GM18526 (cell line): ENCODE data around the gene LARP4B.

Experiments used
- POLR2A ChIP-seq: IDR thresholded peaks from 3 replicates; pipeline ENCODE4 v1.6.1; 2011; ENCODE audit not compliant: insufficient read length; ENCODE audit errors: extremely low read depth

The LARP4B gene

DNA sequence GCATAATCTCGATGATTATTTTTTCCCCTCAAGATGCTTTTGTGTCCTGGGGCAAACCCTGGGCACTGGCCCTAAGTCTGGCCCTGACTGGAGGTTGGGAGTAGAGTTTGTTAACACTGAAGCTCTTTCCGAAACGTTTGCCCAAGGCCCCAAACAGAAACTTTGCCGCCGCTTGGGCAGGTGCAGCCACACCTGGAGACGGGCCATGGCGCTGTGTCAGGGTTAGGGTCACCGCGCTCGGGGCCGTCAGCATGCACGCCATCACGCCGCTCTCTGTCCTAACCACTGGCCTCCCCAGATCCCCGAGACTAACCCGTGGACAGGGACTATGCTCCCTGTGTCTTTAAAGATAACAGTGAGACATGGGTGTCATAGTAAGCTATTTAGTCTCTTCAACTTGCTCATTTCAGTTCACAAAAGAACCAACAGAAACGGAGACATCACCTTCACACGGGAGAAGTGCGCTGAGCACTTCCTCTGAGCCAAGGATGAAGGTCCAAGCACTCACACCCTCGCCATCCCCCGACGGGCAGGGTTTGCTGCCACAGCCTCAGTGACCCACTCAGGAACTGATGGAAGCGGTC, 156.8 kb downstream of the LARP4B start:
- no peak for TF ChIP-seq POLR2A

DNA sequence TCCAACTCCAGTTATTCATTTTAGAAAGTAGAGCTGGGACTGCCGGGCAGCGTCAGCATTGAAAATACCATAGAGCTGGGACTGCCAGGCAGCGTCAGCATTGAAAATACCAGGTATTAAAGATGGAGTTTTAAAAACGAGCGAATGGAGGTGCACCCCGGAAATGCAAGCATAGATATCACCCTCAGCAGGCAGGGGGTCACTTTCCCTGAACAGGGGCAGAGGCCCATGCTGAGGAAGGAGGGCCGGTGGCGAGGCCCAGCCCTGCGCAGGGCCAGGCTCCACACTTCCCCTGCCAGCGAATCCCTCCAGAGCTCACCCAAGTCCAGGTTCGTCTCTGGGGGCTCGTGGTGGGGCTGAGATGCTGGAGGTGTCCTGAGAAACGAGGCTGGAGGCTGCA, 157.3 kb downstream of the LARP4B start:
- no peak for TF ChIP-seq POLR2A

DNA sequence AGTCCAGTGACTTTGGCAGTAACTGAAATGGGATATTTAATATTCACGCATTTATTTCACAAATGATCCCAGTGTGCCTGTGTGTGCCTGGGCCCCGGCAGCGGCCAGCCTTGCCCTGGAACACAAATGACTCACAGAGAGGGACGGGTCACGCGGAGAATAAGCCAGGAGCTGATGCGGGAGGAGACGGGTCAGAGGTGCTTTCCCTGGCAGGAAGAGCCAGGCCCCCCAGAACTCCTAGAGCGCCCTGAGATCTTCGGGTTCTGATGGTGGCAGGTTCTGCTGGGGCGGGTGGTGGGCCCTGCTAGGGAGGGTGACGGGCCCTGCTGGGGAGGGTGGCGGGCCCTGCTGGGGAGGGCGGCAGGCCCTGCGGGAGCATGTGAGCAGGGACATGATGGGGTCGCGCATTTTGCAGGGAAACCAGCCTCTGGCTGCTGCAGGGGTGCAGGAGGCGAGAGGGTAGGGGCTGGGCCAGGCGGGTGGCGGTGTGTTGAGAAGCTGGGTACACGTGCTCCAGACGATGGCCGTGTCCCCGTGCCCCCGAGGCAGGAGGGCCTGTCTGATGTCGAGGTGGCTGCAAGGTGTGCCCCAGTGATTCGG, 157.8 kb downstream of the LARP4B start:
- TF ChIP-seq POLR2A = no peak

DNA sequence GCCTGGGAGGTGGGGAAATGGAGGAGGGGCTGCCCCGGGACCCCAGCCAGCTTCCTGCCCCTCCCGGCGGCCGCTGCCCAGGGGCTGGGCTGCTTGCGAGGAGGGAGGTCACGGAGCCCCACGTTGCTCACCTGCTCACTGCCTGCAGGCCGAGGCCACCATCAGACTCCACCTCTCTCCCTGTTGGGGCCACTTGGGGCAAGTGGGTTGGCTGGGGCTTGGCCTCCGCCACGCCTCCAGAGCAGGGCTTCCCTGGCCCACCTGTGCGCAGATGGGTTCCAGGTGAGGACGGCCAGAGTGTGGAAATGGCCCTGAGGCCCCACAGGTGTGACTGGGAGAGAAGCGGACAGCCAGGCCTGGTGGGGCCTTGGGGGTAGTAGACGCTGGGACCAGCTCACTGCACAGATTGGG, 159.3 kb downstream of the LARP4B start:
- no peak for TF ChIP-seq POLR2A

DNA sequence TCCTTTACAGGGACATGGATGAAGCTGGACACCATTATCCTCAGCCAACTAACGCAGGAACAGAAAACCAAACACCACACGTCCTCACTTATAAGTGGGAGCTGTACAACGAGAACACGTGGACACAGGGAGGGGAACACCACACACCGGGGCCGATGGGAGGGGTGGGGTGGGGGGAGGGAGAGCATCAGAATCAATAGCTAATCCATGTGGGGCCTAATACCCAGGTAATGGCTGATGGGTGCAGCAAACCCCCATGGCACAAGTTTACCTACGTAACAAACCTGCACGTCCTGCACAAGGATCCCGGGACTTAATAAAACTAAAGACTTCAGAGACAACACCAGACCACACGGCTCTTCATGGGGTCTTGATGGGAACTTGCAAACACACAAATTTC, 159.9 kb downstream of the LARP4B start:
- TF ChIP-seq POLR2A = no peak

DNA sequence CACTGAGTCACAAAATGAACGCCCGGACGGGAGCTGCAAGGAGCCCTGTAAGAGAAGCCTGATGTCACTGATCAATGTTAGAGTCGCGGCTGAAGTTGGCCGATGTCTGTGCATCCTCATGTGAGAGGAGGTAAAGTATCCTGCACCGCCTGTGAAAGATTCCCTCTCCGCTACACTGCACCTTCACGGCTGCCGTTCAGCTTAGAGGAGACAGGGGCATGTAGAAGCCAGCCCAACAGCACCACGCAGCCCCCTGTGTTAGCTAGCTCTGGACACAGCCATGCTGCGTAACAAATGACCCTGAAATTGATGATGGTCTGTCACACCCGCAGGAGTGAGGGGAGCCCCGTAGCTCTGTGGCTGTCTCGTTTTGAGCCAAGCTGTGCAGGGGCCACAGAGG, 160.5 kb downstream of the LARP4B start:
- TF ChIP-seq POLR2A = no peak

DNA sequence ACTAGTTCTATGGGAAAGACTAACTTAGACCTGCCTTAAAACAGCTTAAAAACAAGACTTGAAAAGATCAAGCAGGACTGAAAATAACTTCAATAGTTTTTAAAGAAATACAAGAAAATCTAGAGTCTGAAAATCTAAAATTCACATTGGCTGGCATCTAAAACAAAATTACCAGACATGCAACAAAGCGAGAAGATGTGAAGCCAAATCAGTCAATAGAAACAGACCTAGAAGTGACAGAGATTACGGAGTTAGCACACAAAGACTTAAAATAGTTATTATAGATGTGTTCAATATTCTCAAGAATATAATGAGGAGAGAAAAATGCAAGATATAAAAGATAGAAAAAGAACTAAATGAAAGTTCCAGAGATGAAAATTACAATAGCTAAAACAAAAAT, 163.7 kb downstream of the LARP4B start:
- TF ChIP-seq POLR2A = no peak

DNA sequence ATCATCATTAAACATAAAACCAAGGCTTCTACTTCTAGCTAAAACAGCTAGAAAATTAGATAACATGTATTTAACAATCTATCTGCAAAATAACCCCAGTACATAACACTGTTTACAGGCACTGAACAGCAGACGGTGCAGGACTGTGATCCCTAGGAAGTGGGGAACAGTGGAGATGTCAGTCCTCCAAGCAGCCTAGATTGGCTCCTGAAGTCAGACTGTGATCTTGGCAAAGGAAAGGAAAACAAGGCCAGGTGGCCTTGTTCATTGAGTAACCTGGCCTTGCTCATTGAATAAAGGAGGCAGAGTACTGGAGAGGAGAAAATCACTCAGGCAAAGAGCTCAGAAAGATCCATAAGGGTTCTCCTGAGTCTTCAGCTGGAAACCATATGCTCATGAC, 164.3 kb downstream of the LARP4B start:
- no peak for TF ChIP-seq POLR2A

DNA sequence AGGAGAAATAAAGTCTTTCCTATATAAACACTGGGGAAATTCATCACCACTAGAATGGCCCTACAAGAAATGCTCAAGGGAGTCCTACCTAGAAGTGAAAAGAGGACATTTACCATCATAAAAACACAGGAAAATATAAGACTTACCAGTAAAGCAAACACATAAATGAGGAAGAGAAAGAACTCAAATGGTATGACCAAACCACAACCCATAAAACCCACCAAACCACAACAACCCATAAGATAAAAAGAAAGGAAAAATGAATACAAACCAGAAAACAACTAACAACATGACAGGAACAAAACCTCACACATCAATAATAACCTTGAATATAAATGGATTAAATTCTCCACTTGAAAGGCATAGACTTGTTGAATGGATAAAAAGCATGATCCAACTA, 170.1 kb downstream of the LARP4B start:
- TF ChIP-seq POLR2A = no peak

DNA sequence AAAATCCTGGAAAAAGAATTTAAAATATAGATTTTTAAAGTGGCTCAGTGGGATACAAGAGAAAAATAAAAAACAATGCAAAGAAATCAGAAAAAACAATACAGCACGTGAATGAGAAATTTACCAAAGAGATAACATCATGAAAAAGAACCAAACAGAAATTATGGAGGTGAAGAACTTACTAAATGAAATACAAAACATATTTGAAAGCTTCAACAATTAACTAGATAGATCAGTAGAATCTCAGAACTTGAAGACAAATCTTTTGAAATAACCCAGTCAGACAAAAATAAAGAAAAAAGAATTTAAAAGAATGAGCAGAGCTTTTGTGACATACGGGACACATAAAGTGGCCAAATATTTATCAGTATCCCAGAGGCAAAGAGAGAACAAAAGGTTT, 170.9 kb downstream of the LARP4B start:
- no peak for TF ChIP-seq POLR2A

DNA sequence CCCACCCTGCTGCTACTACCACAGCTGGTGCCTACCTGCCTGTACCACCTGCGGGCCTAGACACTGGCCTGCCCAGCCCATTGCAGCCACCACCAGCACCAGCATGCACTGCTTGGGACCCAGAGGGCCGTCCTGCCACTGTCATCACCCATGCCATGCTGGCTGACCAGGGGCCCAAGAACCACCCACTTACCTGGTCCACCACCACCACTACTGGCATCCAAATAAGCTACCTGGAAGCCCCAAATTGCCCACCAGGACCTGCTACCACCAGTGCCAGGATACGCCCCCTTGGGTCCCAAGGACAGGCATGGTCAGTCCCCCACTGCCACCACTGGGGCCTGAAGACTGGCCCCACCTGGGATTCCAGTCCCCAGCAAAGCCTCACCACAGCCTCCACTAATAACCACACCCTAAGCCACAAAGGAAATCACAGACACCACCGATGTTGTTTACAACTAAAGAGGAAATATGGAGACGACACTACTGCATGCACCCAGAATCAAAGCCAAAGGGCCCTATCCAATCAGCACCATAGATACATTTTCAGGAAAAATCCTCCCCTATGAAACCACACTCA, 171.5 kb downstream of the LARP4B start:
- TF ChIP-seq POLR2A = no peak
